WERI-Rb-1 (cell line): Measurements from ENCODE around the gene MS4A7.

Source experiments
- DNase-seq: peaks from one replicate; pipeline ENCODE4 v3.0.0-alpha.2; 2020
- H3K27ac ChIP-seq: fragments of 250-450 bp; sonication (Bioruptor Pico); 2 replicates; pipeline ENCODE4 v1.5.1; 2020; ENCODE audit warnings: mild to moderate bottlenecking, moderate library complexity
- H3K27me3 ChIP-seq: fragments of 250-450 bp; sonication (Bioruptor Pico); 2 replicates; pipeline ENCODE4 v1.5.1; 2021; ENCODE audit warnings: mild to moderate bottlenecking, low read depth, moderate library complexity; ENCODE audit not compliant: insufficient read depth, severe bottlenecking
- H3K36me3 ChIP-seq: fragments of 250-450 bp; sonication (Bioruptor Pico); 2 replicates; pipeline ENCODE4 v1.5.1; 2020; ENCODE audit warnings: mild to moderate bottlenecking, moderate library complexity
- H3K4me3 ChIP-seq: 2 replicates; pipeline ENCODE4 v1.5.1; 2011; ENCODE audit warnings: low read depth, mild to moderate bottlenecking, control low read depth, low read length
- H3K9me3 ChIP-seq: fragments of 250-450 bp; sonication (Bioruptor Pico); 2 replicates; pipeline ENCODE4 v1.5.1; 2021; ENCODE audit warnings: mild to moderate bottlenecking, moderate library complexity; ENCODE audit not compliant: severe bottlenecking
- TF ChIP-seq, protein P1 (sequence below): IDR thresholded peaks from 2 replicates; pipeline ENCODE4 v1.5.1; 2011; ENCODE audit warnings: low read depth, mild to moderate bottlenecking, control low read depth, inconsistent platforms, low read length

MS4A7 gene

DNA sequence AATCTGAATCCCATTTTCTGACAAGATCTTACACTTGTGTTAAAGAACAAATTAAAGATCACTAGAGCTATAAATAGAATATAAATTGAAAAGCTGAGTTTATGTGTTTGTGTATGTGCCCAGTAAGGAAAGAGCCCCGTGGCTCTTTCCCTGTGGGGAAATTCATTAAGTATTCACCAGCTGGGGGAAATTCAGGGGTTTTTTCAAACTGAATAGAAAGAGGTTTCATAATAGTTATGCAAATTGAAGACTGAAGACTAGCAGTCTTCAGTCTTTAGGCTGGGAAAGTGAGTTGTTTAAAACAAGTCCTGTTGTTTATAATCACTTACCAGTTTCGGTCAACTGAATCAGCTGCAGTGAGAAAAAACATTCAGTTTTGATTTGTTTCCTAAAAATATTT lies 11.3 kb upstream of the MS4A7 start:
- Histone ChIP-seq H3K4me3 (no peak overlapping the region), H3K36me3 (no peaks in the 10 kb centered on the region), H3K9me3 (no peaks in the 10 kb centered on the region), H3K27me3 (peaks cover 7% of the 10 kb centered on the region), H3K27ac (no peak overlapping the region)
- TF ChIP-seq, protein P1, sequence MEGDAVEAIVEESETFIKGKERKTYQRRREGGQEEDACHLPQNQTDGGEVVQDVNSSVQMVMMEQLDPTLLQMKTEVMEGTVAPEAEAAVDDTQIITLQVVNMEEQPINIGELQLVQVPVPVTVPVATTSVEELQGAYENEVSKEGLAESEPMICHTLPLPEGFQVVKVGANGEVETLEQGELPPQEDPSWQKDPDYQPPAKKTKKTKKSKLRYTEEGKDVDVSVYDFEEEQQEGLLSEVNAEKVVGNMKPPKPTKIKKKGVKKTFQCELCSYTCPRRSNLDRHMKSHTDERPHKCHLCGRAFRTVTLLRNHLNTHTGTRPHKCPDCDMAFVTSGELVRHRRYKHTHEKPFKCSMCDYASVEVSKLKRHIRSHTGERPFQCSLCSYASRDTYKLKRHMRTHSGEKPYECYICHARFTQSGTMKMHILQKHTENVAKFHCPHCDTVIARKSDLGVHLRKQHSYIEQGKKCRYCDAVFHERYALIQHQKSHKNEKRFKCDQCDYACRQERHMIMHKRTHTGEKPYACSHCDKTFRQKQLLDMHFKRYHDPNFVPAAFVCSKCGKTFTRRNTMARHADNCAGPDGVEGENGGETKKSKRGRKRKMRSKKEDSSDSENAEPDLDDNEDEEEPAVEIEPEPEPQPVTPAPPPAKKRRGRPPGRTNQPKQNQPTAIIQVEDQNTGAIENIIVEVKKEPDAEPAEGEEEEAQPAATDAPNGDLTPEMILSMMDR = no peak
- no peak for DNase-seq

DNA sequence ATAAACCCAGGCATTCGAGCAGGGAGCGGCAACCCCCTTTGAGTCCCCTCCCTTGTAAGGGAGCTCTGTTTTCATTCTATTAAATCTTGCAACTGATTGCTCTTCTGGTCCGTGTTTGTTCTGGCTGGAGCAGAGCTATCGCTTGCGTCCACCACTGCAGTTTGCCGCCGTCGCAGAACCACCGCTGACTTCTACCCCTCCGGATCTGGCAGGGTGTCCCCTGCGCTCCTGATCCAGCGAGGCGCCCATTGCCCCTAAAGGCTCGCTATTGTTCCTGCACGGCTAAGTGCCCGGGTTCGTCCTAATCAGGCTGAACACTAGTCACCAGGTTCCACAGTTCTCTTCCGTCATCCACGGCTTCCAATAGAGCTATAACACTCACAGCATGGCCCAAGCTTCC lies 10.4 kb upstream of the MS4A7 start:
- H3K27ac ChIP-seq = no peak overlapping the region
- H3K4me3 ChIP-seq = no peak overlapping the region
- H3K27me3 ChIP-seq = peaks cover 7% of the 10 kb centered on the region
- H3K36me3 ChIP-seq = no peaks in the 10 kb centered on the region
- DNase-seq = no peak
- H3K9me3 ChIP-seq = no peaks in the 10 kb centered on the region
- TF ChIP-seq, protein P1 = no peak

- no peak for DNase-seq
- no peaks in the 10 kb centered on the region for H3K9me3 ChIP-seq
- TF ChIP-seq, protein P1 = no peak
- no peak overlapping the region for H3K27ac ChIP-seq
- peaks cover 7% of the 10 kb centered on the region for H3K27me3 ChIP-seq
- no peaks in the 10 kb centered on the region for H3K36me3 ChIP-seq
- H3K4me3 ChIP-seq = no peak overlapping the region
Observed at GRCh38 chr11:60370252-60370810, 8.0 kb upstream of the MS4A7 start.

GRCh38 chr11:60370811-60371298 lies 7.5 kb upstream of the MS4A7 start:
- Histone ChIP-seq H3K4me3 (no peak overlapping the region), H3K36me3 (no peaks in the 10 kb centered on the region), H3K27ac (no peak overlapping the region), H3K27me3 (peaks cover 7% of the 10 kb centered on the region), H3K9me3 (no peaks in the 10 kb centered on the region)
- TF ChIP-seq, protein P1 = no peak
- DNase-seq = no peak

- TF ChIP-seq, protein P1 = no peak
- H3K27ac ChIP-seq = no peak overlapping the region
- H3K4me3 ChIP-seq = no peak overlapping the region
- peaks cover 7% of the 10 kb centered on the region for H3K27me3 ChIP-seq
- H3K36me3 ChIP-seq = no peaks in the 10 kb centered on the region
- no peaks in the 10 kb centered on the region for H3K9me3 ChIP-seq
- no peak for DNase-seq
Observed at GRCh38 chr11:60371386-60371785, 6.9 kb upstream of the MS4A7 start.

GRCh38 chr11:60371854-60372253 lies 6.5 kb upstream of the MS4A7 start:
- H3K27me3 ChIP-seq = peaks cover 7% of the 10 kb centered on the region
- H3K9me3 ChIP-seq = no peaks in the 10 kb centered on the region
- H3K4me3 ChIP-seq = no peak overlapping the region
- no peaks in the 10 kb centered on the region for H3K36me3 ChIP-seq
- TF ChIP-seq, protein P1 = no peak
- no peak overlapping the region for H3K27ac ChIP-seq
- no peak for DNase-seq
